GM19193 (cell line): ENCODE measurements around the gene CDK18.

Experiments
- POLR2A ChIP-seq: IDR thresholded peaks from 4 replicates; pipeline ENCODE4 v1.6.1; 2011; ENCODE audit not compliant: insufficient read depth, insufficient read length; ENCODE audit errors: extremely low read depth

The CDK18 gene

DNA sequence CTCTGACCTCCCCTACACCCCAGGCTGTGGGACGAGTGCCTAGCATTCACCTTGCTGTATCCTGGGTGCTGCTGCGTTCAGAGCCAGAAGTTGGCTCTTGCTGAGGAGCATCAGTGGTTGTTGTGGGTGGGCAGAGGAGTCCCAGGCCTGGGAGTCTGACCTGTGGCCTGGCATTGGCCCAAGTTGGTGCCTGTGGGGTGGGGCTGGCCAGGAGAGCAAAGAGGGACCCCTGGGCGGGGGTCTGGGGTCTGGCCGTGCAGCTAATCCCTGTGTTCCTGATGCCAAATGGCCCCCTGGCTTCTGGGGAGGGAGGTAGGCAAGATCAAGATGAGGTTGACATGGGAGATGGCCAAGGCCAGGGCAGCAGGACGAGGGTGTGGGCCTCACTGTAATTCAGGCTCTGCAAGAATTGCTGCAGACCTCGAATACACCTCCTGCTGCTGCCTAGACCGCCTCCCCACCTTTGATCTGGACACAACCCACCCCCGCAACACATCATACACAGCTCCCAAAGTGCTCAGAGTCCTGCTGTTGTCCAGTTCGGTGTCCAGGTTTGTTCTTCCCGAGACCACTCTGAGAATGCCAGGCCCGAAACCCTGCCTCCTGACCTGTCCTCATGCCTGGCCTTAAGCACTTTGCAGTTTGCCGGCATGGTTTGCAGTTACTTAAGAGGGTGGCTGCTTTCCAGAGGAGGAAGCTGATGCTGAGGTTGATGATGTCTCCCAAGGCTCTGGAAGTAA, 28.7 kb downstream of the CDK18 start:
- TF ChIP-seq POLR2A: no peak

DNA sequence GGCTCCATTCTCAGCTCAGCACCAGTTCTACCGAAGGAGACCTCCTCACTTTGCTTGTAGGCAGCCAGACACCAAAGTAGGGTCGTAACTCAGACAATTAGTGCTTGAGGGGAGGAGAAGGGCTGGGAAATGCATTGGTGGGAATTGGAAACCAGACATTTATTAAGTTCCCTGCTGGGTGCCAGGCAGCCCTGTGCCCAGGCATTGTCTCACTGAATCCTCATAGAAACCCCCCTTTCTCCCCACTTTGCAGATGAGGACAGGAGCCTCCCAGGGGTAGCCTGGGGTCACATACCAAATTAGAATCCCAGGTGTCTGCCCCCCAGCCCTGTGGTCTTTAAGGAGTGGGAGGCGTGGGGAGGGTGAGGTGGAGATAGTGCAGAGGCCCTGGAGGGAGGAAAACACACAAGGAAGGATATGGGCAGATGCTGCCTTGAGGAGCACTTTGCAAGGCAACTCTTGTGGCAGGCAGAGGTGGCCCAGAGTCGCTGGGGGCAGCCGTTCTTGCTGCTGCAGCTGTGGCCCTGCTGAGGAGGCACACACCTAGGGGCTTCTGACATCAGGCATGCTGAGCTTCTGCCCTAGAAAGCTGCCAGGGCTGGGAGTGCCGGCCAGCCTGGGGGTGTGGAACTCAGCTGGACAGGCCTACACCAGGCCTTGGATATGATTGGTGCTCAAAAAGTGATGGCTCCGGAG, 29.4 kb downstream of the CDK18 start:
- TF ChIP-seq POLR2A: no peak

DNA sequence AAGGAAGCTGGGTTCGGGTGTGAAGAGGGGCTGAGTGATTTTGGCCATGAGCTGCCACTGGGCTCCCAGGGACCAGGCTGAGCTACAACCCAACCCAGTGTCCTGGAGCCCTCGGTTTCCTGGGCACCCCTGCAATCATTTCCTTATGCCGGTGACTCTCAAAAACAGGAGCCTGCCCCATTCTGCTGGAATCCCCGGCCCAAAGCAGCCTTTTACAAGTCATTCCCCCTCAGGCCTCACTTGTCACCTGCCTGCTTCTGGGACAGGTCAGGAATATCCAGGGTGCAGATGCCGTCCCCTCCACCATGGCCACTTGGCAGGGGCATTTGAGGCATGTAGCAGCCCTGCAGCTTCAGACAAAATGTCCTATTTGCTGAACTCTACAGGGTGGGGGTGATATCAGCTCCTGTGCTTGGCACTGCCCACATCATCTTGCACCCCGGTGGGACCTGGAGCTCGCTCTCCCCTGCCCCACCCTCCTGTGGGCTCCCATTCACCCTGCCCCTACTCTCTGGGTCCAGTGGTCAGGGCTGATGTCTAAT, 30.0 kb downstream of the CDK18 start:
- TF ChIP-seq POLR2A: no peak

DNA sequence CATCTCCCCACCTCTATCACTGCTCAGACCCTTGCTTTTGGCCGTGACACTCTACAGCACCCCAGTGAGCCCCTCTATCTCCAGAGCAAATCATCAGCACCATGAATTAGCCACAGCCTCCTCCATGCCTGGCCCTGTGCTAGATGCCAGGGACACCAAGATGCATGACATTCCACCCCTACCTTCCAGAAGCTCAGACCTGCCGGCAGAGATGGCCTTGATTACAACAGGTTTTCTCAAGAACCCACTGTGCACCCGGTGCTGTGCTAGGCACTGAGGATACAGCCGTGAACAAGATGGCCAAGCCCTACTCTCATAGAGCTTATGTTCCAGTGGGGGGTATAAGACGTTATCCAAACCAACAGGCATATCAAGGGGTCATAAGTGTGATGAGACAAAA, 30.6 kb downstream of the CDK18 start:
- TF ChIP-seq POLR2A: no peak

DNA sequence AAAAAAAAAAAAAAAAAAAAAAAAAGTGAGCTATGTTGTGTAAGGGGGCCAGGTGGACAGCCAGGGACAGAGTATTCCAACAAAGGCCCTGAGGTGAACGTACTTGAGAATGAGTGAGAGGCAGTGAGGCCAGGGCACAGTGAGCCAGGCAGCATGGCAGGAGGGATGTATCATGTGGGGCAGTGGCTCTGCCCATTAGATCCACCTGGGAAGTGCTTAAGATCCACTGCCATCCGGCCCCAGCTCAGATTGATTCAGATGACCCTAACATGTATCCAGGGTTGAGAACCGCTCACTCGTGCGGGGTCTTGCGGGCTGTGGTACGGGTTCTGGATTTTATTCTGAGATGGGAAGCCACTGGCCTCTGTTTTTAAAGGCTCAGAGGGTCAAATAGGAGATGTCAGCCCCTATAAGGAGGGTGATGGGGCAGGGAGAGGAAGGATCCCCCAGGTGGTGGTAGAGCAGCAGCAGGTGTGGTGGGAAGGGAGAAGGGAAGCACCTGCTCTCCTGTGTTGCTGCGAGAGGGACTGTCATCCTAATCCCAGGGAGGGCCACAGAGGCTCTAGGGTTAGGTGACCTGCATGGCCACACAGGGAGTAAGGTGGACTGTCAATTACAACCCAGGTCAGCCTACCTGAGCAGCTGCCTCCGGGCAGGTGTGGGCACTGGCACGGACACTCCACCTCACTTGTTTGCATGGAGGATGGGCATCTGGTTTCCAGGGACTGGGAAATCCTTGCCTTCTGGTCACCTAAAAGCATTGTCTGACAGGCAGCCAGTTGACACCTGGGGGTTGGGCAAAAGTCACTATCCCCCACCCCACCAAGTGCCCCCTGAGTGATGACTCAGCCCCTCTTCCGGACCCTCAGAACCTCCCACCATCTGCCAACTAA, 31.6 kb downstream of the CDK18 start:
- no peak for TF ChIP-seq POLR2A

DNA sequence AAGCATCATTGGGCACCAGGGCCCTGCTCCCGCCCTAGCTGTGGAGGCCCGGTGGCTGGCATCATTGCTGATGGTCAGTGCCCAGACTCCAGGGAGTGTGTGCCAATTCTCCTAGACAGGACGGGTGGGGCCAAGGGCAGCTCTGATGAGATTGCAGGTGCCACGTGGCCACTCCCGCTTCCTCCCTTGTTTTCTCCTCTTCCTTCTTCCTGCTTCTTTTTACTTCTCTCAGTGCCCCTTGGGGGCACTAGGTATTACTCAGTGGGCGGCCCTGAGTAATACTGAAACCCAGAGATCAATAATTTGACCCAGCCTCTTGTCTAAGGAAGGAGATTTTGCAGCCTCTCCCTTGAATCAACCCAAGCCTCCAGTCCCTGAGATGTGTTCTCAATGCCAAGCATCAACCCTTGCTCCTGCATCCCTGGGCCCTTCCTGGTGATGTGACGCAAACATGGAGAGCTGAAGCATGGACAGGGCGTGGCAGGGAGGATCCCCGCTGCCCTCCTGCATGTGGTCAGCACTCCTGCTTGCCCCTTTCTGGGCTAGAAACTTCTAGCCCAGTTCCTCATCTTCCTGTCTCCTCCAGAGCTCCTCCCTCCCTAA, 32.4 kb downstream of the CDK18 start:
- no peak for TF ChIP-seq POLR2A

DNA sequence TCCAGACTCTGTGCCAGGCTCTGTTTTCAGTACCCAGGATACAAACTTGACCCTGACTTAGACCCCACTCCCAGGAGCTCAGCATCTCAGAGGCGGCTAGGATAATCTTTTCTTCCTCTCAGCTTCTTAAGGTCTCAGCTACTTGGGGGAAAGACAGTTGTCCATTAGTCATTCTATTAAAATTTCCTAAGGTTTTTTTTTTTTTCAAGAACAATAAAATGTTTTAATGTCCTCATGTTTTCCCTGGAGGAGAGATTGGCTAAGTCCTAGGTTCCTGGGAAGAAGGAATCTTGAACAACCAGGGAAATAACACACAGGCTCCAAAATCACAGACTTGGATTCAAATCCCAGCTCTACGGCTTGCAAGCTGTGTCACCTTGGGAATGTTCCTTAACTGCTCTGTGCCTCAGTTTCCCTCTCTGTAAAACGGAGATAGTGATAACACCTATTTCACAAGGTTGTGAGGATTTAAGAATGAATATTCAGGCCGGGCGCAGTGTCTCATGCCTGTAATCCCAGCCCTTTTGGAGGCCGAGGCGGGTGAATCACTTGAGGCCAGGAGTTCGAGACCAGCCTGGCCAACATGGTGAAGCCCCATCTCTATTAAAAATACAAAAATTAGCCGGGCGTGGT, 33.0 kb downstream of the CDK18 start:
- no peak for TF ChIP-seq POLR2A

DNA sequence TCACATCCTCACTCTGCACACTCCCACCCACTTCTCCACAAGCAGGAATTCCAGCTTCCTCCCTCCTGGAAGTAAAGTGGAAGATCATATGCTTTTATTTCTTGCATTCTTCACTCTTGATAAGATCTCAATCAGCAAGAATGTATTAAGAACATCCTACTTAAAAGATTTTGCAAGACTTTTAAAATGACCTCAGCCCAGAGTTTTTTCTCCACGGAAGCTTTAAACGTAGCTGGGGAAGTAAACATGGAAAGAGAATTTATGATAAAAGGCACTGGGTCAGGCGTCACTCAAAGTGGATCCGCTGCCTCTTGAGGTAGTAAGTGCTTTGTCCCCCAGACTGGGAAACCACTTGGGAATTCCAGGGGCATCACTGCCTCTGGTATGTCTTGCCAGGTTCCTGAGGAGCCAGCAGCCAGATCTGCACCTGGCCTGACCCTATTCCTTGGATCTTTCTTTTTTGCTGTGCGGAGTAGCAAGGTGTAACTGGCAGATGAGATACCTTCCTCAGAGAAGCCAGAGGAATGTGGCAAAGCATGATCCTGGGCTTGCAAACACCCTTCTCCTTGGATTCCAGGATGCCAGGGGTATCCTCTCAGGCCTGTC, 33.9 kb downstream of the CDK18 start:
- no peak for TF ChIP-seq POLR2A

DNA sequence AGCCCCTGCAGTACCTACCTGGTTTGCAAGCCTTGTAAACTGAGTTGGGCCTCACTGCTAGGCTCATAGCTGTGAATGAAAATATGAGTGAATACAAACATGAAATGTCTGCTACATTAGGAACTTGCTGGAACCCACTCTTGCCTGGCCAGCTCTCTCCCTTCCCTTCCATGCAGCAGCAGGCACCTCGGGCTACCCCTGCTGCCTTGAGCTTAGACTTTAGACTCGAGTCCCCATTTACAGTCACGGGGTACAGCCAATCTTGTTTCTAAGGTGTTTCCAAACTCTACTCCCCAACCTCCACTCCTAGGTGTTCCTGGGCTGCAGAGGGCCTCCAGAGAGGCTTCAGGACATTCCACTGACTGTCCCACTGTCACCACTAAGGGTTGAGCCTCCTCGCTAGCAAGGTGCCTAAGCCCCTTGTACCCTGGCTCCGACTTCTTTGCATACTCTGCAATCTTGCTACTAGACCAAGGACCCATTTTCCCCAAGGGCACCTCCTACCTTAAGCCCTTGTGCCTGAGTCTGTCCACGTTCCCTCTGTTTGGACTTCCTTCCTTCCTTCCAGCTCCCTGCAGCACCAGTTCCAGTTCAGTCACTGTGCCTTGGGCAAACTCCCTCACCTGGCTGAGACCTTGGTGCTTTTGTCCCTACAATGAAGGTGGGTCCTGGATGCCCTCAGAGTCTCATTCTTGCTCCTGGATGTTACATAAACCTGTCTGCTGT, 36.9 kb downstream of the CDK18 start:
- TF ChIP-seq POLR2A: no peak

DNA sequence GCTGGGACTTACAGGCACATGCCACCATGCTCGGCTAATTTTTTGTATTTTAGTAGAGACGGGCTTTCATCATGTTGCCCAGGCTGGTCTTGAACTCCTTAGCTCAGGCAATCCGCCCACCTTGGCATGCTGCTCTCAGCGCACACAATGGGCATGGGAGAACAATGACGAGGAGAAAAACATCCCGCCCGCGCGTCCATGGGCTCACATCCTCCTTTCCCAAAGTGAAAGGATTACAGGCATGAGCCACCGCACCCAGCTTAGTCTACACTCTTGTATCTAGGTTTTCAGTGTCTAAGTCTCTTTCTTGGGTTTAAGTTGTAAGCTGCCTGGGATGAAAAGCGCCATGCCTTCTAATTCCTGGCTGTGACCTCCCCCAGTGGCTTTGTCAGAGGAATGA, 37.9 kb downstream of the CDK18 start:
- TF ChIP-seq POLR2A: no peak

DNA sequence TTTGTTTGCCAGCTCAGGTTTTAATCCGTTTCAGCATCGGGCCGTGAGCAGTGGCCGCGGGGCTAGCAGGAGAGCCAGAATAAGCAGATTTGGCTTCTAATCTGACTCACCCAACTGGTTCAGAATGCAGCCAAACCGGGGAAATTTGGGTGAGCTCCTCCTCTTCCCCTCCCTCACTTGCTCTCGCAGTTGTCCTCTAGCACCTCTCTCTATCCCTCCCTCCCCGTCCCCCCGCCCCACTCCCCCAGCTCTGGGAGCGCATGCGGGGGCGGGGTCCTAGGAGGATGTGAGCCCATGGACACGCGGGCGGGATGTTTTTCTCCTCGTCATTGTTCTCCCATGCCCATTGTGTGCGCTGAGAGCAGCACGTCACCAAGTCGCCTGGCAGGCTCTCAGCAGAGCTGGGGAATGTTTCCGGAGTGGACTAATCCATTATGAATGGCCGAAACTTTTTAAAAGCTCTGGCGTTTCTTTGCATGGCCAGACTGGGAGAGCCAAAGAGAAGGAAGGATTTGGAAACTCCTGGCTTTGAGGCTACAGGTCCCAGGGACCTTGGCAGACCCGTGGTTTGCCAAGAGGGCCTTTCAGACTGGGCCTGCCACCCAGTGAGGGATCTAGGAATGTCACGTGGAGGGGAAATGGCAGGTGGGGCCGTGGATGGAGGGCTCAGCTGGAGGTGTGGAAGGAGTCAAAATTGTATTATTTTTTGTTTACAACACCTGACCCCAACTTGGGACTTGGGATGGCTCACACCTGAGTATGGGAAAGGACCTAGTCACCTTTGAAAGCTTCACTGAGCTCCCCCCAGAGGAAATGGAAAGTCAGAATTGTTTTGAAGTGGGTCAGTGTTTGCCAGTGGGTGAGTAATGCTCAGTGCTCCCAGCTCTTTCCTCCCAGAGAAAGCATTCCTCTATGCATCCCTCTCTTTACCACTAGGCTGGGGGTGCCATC, 39.2 kb downstream of the CDK18 start:
- no peak for TF ChIP-seq POLR2A
